HCT116 (cell line): ENCODE results near the gene FNDC11.

ENCODE experiments used
- EZH2 ChIP-seq: fragments of 200-600 bp; sonication (generic); IDR thresholded peaks from 2 replicates; pipeline ENCODE4 v1.6.1; 2017; ENCODE audit warnings: antibody characterized with exemption, mixed run types
- JUND ChIP-seq: IDR thresholded peaks from 2 replicates; pipeline ENCODE4 v1.6.1; 2012
- POLR2A ChIP-seq: IDR thresholded peaks from 2 replicates; pipeline ENCODE4 v1.7.0; 2011; ENCODE audit warnings: borderline replicate concordance; ENCODE audit not compliant: insufficient read depth, insufficient read length; ENCODE audit errors: extremely low read depth
- POLR2AphosphoS5 ChIP-seq: IDR thresholded peaks from 2 replicates; pipeline ENCODE4 v1.6.1; 2011; ENCODE audit warnings: mild to moderate bottlenecking, low read depth, low read length, moderate library complexity
- RAD21 ChIP-seq: IDR thresholded peaks from 2 replicates; pipeline ENCODE4 v1.6.1; 2012; ENCODE audit warnings: low read depth, mild to moderate bottlenecking
- SP1 ChIP-seq: IDR thresholded peaks from 2 replicates; pipeline ENCODE4 v1.6.1; 2012; ENCODE audit warnings: low read depth
- TCF7L2 ChIP-seq: IDR thresholded peaks from 2 replicates; pipeline ENCODE4 v1.7.0; 2011; ENCODE audit warnings: borderline replicate concordance, inconsistent platforms; ENCODE audit not compliant: insufficient read depth, insufficient read length; ENCODE audit errors: extremely low read depth
- ZNF274 ChIP-seq: fragments of 200-500 bp; sonication (Bioruptor generic); IDR thresholded peaks from 2 replicates; pipeline ENCODE4 v1.6.1; 2014; ENCODE audit warnings: mild to moderate bottlenecking, low read depth, low read length, inconsistent platforms
- TF ChIP-seq, protein P1 (sequence below), 3 experiments: fragments of 200-600 bp in 1 of 3; sonication (generic) in 1 of 3; IDR thresholded peaks in 2 of 3; conservative IDR thresholded peaks in 1 of 3; 2 replicates each; pipeline ENCODE4 v1.5.1; 2012 to 2017; ENCODE audit warnings: low read depth in 2 of 3, low read length in 2 of 3, antibody characterized with exemption in 1 of 3, borderline replicate concordance in 1 of 3, control low read depth in 1 of 3, mild to moderate bottlenecking in 1 of 3, mixed read lengths in 1 of 3, mixed run types in 1 of 3, moderate library complexity in 1 of 3; ENCODE audit not compliant: insufficient read depth in 1 of 3

DNA sequence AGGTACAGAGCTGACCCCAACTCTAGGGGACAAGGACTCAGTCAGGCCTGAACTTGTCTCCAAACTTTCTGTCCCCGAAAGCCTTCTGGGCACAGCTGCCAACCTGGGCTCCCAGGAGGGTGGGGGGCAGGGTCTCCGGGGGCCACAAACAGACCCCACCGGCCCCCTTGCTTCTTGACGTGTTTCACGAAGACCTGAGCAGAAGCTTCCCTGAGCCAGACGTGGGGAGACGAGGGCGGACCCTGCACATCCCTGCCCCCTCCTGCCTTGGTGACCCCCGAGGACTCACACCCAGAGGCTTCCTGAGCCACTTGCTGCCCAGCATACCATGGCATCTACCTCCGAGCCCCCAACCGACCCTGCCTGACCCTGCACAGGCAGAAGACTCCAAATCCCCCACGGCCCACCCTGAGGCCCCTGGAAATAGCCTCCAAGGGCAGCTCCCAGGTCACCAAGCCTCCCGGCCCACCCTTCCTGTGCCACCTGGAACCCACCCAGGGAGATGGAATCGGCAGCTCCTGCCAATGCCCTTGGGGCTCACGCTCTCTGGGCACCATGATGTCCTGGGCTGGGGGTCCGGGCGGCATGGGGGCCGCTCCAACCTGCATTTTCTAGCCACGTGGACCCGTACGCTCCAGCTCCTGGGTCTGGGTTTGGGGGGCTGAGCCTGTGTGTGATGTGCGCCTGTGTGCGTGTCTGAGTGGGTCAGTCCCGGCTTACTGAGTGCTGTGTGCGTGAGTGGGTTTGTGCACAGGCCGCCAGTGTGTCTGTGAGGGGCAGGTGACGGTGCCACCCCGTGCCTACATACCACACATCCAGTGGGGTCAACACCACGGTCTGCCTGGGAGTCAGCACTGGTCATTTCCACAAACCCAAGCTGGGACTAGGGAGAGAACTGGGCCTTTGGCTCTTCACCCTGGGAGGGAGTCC is 14.3 kb upstream of the FNDC11 start:
- TF ChIP-seq, protein P1, sequence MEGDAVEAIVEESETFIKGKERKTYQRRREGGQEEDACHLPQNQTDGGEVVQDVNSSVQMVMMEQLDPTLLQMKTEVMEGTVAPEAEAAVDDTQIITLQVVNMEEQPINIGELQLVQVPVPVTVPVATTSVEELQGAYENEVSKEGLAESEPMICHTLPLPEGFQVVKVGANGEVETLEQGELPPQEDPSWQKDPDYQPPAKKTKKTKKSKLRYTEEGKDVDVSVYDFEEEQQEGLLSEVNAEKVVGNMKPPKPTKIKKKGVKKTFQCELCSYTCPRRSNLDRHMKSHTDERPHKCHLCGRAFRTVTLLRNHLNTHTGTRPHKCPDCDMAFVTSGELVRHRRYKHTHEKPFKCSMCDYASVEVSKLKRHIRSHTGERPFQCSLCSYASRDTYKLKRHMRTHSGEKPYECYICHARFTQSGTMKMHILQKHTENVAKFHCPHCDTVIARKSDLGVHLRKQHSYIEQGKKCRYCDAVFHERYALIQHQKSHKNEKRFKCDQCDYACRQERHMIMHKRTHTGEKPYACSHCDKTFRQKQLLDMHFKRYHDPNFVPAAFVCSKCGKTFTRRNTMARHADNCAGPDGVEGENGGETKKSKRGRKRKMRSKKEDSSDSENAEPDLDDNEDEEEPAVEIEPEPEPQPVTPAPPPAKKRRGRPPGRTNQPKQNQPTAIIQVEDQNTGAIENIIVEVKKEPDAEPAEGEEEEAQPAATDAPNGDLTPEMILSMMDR (IDR thresholded peaks at IDR 0.05 in 2 of 3, conservative IDR thresholded peaks at IDR 0.05 in 1 of 3; ENCODE audit: borderline replicate concordance in 1 of 3, insufficient read depth in 1 of 3, low read depth in 2 of 3, low read length in 2 of 3), result no peak
- TF ChIP-seq POLR2AphosphoS5, result no peak
- no peak for TF ChIP-seq EZH2
- no peak for TF ChIP-seq RAD21
- TF ChIP-seq POLR2A, result no peak
- TF ChIP-seq JUND, result no peak
- TF ChIP-seq TCF7L2, result no peak
- no peak for TF ChIP-seq ZNF274
- no peak for TF ChIP-seq SP1
